NCI-H146 treated with DMSO at 0.1 percent for 48 hours (cell line): ENCODE results near the gene XRCC1.
"Not testable (repeated sequence)": the region's sequence is repeated elsewhere in the genome, so short reads cannot be mapped to it uniquely, and the experiment has no call there.

Source experiments
- DNase-seq: peaks from one replicate; lab custom pipeline; 2025; ENCODE audit not compliant: unreplicated experiment; lab: John Stamatoyannopoulos, UW

XRCC1 gene

DNA sequence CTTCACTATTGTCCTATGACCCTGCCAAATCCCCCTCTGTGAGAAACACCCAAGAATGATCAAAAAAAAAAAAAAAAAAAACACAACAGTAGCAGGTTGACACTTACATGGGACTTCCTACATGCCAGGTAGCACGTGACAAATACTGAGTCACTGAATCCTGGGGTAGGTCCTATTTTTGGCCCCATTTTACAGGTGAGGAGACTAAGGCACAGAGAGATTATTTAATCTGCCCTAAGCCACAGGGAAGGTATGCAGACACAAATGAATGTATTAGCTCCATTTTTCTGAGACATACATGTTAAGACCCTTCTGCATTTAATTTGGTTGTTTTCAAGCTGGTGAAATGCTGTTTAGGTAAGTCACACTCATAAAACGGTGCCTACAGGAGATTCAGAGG, 26.6 kb downstream of the XRCC1 start:
- DNase-seq: no peak

DNA sequence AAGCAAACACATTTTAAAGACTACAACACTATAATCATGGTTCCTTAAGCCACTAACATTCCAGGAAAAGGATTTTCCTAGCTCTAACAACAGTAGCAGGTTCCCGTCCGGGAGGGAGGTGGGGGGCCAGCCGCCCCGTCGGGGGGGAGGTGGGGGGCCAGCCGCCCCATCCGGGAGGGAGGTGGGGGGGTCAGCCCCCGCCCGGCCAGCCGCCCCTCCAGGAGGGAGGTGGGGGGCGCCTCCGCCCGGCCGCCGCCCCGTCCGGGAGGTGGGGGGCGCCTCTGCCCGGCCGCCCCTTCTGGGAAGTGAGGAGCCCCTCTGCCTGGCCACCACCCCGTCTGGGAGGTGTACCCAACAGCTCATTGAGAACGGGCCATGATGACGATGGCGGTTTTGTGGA, 27.4 kb downstream of the XRCC1 start:
- not testable (repeated sequence) for DNase-seq

DNA sequence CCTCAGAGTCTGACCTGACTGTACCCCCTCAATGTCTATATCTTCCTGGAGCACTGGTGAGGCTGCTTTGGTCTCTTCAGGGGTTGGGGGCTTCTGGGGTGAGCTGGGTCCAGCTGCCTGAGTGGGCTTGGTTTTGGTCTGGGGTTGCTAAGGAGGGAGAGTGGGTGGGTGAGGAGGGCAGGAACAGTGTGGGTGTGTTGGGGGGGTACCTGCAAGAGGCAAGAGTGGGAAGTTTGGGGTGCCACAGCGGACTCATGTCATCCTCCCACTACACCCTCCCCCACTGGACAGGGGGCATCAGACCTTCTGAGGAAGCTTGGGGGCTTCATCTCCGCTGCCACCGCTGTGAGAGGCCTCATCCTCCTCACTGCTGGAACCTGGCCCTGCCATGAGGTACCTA, 28.7 kb downstream of the XRCC1 start:
- no peak for DNase-seq

DNA sequence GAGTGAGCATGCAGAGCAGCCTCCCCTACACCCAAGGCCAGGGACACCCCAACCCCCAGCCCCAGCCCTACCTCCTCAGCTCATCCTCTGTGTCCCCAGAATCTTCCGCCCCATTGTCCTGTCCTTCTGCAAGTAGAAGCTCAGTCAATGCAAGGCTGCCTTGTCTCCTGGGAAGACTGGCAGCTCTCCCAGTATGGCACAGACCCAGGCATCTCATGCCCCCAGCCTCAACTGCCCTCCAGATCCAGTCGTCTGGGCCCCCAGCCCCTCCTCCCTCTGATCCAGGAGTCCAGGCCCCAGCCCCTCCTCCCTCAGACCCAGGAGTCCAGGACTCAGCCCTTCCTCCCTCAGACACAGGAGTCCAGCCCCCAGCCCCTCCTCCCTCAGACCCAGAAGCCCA, 29.3 kb downstream of the XRCC1 start:
- DNase-seq: no peak

DNA sequence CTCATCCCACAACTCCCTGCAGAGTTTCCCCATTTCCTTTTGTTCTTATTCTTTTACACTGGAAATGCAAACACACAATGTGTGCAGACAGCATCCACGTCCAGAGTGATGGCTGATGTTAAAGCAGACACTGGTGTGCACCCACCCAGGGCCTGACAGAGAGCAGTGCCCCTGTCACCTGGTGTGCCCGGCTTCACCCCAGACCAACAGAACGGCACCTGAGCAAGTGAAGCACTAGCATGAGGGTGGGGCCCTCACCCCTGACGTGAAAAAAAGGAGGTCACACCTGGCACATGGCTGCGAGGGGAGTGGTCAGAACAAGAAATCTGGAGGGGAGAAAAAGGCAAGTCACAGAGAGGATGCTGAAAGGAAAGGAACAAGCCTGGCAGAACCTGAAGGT, 30.1 kb downstream of the XRCC1 start:
- no peak for DNase-seq

DNA sequence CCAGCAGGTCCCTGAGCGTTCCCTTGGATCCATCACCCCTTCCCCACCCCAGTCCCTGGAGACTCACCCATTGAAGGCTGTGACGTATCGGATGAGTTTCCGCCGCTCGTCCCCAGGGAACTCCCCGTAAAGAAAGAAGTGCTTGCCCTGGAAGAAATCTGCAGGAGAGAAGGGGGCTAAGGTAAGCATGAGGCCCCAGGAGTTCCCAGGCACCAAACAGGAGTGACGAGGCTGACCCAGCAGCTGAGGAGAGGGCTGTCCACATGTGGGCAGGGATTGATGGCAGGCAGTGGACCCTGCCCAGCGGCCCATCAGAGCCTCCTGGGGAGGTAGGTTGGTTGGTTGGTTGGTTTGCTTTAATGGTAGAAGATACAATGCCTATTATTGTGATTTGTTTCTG, 31.2 kb downstream of the XRCC1 start:
- DNase-seq: no peak

DNA sequence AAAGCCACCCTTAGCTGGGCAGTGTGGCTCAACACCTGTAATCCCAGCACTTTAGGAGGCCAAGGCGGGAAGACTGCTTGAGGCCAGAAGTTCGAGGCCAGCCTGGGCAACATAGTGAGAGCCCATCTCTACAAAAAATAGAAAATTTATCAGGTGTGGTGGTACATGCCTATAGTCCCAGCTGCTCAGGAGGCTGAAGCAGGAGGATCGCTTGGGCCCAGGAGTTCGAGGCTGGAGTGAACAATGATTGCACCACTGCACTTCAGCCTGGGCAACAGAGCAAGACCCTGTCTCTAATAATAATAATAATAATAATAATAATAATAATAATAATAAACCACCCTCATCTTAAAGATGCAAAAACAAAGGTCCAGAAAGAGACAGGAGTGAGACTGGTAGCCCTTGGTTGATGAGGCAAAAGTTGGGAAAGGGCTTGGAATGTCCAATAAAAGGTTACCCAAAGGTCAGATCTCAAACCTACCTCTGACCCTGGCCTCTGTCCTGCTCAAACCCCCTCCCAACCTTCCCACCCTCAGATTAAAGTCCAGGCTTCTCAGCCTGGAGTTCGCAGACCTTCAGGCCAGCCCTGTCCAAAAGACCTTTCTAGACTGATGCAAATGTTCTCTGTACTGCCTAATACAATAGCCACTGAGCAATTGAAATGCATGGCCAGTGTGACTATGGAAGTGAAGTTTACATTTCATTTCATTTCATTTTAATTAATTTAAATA, 33.2 kb downstream of the XRCC1 start:
- DNase-seq: no peak

DNA sequence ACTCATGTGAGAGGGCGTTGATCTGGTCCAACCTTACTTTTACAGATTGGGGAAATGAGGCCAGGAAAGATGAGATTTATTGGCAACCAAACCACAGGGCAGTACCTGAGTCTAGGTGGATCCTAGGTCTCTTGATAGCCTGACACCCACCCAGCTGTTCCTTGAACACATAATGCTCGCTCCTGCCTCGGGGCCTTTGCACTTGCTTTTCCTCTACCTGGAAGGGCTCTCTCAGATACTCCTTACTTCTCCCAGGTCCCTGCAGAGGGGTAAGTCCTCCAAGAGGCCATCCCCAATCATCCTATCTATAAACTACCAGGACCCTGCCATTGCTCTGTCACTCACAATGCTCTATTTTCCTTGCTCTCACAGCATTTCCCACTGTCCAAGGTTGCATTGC, 34.9 kb downstream of the XRCC1 start:
- no peak for DNase-seq

DNA sequence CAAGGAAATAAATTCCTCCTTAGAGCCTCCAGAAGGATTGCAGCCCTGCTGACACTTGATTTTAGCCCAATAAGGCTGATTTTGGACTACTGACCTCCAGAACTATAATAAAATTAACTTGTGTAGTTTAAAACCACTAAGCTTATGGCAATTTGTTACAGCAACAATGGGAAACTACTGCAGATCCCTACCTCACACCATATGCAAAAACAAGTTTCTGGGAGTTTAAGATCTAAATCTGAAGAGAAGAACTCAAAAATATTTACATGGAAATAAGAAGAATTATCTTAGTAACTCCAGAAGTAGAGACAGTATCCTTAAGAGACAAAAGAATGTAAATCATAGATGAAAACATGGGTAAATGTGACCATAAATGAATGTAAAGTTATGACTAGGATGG, 36.4 kb downstream of the XRCC1 start:
- no peak for DNase-seq

DNA sequence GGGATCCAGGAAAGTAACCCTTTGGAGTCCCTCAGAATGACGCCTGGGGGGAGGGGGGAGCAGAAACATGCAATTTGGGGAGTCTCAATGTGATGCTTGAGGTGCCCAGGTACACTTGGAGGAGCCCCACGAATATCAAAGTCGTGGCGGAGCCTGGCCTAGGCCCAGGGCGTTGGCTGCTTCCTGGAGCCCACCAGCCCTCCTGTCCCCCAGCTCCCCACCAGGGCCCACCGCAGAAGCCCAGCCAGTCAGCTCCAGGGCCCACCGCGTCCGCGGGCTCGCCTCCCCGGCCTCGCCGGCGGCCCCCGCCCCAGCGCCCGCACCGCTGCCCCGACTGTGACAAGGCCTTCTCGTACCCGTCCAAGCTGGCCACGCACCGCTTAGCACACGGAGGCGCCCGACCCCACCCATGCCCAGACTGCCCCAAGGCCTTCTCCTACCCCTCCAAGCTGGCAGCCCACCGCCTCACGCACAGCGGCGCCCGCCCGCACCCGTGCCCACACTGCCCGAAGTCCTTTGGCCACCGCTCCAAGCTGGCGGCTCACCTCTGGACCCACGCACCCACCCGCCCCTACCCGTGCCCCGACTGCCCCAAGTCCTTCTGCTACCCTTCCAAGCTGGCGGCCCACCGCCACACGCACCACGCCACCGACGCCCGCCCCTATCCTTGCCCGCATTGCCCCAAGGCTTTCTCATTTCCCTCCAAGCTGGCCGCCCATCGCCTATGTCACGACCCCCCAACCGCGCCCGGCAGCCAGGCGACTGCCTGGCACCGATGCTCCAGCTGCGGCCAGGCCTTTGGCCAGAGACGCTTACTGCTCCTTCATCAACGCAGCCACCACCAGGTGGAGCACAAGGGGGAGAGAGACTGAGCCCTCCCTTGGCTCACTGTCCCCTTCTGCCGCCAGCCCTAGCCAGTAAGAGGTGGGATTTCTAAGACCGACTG, 40.2 kb downstream of the XRCC1 start:
- DNase-seq: no peak

DNA sequence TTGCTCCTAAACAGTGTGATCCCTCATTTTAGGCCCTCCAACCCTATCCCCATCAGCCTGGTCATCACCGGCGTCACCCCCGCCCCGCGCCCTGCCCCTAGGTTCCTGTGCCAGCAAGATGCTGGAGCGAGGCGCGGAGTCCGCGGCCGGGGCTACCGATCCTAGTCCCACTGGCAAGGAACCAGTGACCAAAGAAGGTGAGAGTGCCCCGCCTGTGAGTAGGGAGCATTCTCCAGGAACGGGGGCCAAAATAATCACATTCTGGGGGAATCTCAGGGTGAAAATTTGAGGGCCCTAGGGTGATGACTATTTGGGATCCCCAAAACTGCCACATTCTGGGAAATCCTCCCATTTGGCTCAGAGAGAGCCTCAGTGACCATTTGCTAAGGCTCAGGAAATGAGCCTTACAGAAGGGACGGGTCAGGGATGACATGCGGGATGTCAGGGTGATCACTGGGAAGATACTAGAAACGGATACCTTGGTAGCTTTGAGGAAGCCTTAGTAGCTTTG, 41.0 kb downstream of the XRCC1 start:
- DNase-seq: no peak

DNA sequence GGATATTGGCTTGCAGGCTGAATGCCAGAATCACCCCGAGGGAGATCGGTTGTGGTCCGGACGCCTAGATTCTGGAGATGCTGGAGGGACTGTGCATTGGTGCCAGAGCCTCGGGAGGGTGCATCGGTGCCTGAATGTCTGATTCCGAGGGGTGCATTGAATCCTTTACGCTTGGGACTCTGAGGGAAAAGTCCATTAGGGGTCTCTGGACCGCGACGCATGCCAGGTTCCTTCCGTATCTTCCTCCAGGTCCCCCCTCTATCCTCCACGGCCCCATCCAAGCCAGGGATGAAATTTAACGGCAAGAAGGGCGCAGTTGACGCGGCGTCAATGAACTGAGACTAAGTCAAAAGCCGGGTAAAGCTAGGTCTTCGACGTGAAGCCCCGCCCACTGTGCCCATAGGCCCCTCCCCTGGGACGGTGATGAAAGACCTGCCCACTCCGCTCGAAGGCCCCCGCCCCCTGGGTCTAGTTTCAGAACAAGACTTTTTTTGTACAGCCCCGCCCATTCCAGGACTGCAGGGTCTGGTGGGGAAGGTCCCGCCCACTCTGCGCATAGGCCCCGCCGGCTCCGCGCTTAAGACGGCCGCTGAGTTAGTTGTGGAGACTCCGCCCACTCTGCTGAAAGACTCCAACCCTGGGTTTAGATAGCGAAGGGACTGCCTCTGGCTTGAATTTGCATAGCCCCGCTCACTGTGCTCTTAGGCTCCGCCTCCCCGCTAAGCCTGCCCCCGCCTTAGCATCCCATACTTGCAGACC, 41.6 kb downstream of the XRCC1 start:
- DNase-seq: peak; percentile 95

DNA sequence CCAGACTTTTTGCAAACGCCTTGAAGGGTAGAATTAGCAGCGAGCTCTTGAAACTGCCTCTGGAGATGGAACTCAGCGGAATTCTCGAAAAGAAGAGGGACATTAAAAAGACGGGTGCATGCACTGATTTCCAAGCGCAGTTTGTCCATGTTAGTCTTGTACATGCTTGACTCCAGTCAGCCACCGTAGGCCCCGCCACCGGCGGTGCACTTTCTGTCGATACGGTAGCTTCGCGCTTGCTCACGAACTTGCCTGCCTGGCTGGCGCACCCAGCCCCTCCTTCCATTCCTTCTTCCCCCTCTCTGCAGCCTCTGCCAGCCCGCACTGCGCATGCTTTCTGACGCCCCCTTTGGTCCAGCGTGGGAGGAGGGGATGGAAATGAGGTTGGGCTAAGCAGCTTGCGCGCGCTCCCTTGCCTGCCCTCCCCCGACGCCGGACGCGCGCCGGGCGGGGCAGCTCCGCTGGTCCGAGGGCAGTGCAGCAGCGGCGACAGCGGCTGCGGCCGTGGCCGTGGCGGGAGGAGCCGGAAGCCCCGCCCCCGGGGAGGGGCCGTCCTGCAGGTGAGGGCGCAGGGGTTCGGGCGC, 42.3 kb downstream of the XRCC1 start, which contains the start of gene ZNF575:
ZNF575 (plus strand) TSS at position 227 of the 584 bp plus-strand sequence. CDS start 1,235 bp downstream, outside the sequence.
- DNase-seq: peak; percentile 97

DNA sequence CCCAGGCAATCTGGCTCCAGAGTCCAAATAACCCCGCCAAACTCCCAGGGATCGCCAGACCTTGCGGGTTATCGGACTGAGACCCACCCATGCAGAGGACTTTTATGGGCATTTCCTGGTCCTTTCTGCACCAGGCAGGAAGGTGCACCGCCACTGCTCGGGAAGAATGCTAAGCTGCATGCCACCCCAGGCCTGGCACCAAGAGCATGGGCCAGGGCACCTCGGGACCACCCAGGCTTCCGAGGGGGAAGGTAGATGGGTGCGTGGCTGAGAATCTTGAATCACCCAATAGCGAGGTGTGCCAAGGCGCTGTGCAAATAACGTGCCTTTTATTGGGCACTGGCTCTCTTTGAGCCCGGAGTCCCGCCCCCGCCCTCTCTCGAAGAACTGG, 42.8 kb downstream of the XRCC1 start:
- peak; percentile 70 for DNase-seq

DNA sequence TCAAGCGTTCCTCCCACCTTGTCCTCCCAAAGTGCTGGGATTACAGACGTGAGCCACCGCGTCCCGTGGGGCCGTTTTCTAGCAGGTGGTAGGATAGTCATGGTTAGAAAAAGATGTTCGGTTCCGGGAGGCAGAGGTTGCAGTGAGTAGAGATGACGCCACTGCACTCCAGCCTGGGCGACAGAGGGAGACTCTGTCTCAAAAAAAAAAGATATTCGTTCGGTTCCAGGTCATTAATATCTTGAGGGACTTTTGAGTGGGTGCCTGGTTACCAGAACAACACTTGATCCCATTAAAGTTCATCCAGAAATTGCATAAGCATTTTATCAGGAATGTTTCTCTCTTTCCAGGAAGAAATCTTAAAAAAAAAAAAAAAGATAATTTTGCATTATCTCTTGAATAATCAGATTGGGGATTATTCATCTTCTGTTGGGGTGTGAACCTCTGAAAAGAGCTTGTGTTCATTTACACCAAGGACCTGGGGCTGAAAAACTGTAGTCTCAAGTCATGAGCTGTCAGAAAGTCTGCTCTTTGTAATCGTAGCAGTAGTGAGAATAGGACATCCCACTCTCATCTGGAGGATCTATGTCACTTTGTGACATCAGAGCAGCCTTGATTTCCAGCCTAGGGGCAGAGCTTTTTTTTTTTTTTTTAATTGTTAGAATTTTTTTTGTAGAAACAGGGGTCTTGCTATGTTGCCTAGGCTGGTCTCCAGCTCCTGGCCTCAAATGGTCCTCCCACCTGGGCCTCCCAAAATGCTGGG, 47.3 kb downstream of the XRCC1 start:
- no peak for DNase-seq

DNA sequence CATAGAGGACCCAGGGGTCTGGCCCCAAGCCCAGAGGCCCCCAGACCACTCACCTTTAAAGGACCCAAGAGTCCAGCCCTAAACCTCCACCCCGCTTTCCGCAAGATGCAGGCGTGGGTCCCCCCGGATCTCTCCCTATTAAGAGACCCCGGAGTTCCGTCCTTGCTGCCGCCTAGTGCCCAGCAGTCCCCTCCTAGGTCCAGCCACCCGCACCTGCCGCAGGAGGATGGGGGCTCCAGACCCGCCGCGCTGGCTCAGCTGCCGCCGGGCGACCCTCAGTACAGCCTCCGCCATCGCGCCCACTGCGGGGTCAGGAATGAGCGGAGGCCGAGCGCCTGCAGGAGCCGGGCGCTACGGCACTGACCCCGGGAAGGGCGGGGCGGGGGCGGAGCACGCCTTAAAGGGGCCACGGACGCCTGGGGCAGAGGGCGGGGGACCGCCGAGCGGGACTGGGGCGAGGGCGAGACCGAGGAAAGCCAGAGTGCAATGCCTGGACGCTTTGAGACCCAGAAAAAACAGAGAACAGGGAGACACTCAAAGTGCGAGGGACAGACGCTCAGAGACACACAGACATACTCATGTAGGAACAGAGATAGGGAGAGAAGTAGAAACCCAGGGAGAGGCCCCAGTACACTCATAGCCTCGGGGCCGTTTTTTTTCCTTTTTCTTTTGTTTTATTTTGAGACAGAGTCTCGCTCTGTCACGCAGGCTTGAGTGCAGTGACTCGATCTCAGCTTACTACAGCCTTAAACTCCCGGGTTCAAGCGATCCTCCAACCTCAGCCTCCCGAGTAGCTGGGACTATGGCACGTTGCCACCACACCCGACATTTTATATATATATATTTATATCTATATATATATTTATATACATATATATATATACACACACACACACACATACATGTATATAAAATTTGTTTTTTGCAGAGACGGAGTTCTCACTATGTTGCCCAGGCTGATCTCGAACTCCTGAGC, 48.2 kb downstream of the XRCC1 start, which contains the start of gene ETHE1:
ETHE1 (minus strand) TSS at position 318 of the 976 bp plus-strand sequence; CDS start at position 294, 24 bp downstream.
- peak; percentile 76 for DNase-seq

DNA sequence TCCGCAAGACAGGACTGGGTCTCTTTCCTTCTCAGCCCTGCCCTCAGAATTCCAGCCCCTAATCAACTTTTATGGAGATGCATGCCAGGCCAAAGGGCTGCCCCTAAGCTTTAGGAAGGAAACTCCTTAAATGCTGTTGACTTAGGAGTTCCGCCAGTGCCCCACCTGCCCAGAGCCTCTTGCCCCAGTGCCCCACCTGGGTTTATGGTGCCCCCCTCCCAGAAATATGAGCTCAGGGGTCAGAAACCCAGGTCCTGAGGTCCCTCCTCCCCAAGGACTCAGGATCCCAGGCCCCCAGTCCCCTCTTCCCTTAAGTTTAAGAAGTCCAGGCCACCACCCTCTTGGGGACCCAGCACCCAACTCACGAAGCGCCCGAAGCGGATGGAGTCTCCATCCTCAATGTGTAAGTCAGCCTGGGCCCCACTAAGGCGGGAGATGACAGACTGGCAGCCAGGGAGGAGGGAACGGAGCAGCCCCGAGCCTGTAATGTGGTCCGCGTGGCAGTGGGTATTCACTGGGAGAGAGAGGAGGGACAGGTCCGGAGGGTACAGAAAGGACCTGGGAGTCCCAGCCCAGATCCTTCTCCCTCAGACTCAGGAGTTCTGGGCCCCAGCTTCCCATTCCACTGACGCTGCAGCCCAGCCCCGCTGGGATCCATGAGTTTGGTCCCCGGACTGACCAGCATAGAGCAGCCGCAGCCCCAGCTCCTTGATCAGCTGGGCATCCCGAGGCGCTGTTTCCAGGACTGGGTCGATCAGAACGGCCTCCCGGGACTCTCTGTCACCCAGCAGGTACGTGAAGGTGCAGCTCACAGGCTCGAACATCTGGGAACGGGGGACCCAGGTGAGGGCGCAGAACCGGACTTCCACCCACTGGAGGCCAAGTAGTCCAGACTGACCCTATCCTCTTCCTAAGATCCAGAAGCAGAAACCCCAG, 49.2 kb downstream of the XRCC1 start:
- no peak for DNase-seq
